A673 (cell line): Measurements from ENCODE around the gene PIMREG. TPM values are rescaled to one million over a fixed set of nuclear protein-coding genes. Genes with fewer than 3 reads are reported as not detected.

Experiments used
- BruUV-seq: library from RNA; stranded (reverse); fragments of 400-500 nt; replicated peaks from 2 replicates; lab custom pipeline; 2021; lab: Mats Ljungman, UMichigan
- CTCF ChIA-PET: fragments of 300-600 bp; sonication (Branson Sonifier 250); formaldehyde crosslinking; loops from one replicate; lab custom pipeline; 2022; ENCODE audit warnings: antibody characterized with exemption; lab: Charles Lee
- POLR2A ChIA-PET: fragments of 300-600 bp; sonication (Branson Sonifier 250); formaldehyde crosslinking; loops from one replicate; lab custom pipeline; 2022; ENCODE audit warnings: antibody characterized with exemption; ENCODE audit not compliant: low non-redundant PET; lab: Charles Lee
- DNase-seq: peaks from one replicate; pipeline ENCODE4 v3.0.0-alpha.2; 2015; ENCODE audit warnings: low spot score
- H3K27ac ChIP-seq: fragments of 200-600 bp; sonication (generic); 2 replicates; pipeline ENCODE4 v1.5.1; 2016; ENCODE audit warnings: mixed run types, low read depth, mild to moderate bottlenecking, mixed read lengths, antibody characterized with exemption, low read length; ENCODE audit not compliant: poor library complexity, severe bottlenecking
- H3K27me3 ChIP-seq: fragments of 200-600 bp; sonication (generic); replicated peaks from 2 replicates; pipeline ENCODE4 v1.6.1; 2017; ENCODE audit warnings: mixed run types, low read depth, mild to moderate bottlenecking, mixed read lengths, antibody characterized with exemption, low read length; ENCODE audit not compliant: insufficient read depth, poor library complexity
- H3K36me3 ChIP-seq: fragments of 200-600 bp; sonication (generic); 2 replicates; pipeline ENCODE4 v1.6.1; 2016; ENCODE audit warnings: mixed run types, mild to moderate bottlenecking, mixed read lengths, antibody characterized with exemption, low read length; ENCODE audit not compliant: insufficient read depth, poor library complexity, severe bottlenecking
- H3K4me1 ChIP-seq: fragments of 200-600 bp; sonication (generic); 2 replicates; pipeline ENCODE4 v1.6.1; 2017; ENCODE audit warnings: mixed run types, mild to moderate bottlenecking, mixed read lengths, antibody characterized with exemption, low read length; ENCODE audit not compliant: insufficient read depth, poor library complexity, severe bottlenecking
- H3K4me3 ChIP-seq: fragments of 200-600 bp; sonication (generic); 2 replicates; pipeline ENCODE4 v1.5.1; 2016; ENCODE audit warnings: low read depth, mixed run types, mild to moderate bottlenecking, mixed read lengths, low read length; ENCODE audit not compliant: poor library complexity, severe bottlenecking
- H3K9me3 ChIP-seq: fragments of 200-600 bp; sonication (generic); 2 replicates; pipeline ENCODE4 v1.6.1; 2016; ENCODE audit warnings: mixed run types, low read depth, mild to moderate bottlenecking, mixed read lengths, antibody characterized with exemption, low read length; ENCODE audit not compliant: poor library complexity, severe bottlenecking
- EZH2 ChIP-seq: fragments of 200-600 bp; sonication (generic); IDR thresholded peaks from 2 replicates; pipeline ENCODE4 v1.6.1; 2017; ENCODE audit warnings: borderline replicate concordance, low read depth, mild to moderate bottlenecking, mixed read lengths, antibody characterized with exemption, low read length; ENCODE audit not compliant: poor library complexity, severe bottlenecking
- intact Hi-C: fragments of 100-400 bp; cut with micrococcal nuclease; formaldehyde crosslinking; loops from one replicate; pipeline ENCODE4 v1.10.0; 2022; ENCODE audit not compliant: unreplicated experiment
- total RNA-seq: library from RNA; stranded (reverse); gene quantifications from 2 replicates; pipeline ENCODE4 v1.2.3, GENCODE V29; 2021
- TF ChIP-seq, protein P1 (sequence below): fragments of 300-800, 200-600 bp; sonication (generic); conservative IDR thresholded peaks from 2 replicates; pipeline ENCODE4 v1.5.1; 2017; ENCODE audit warnings: low read depth, mild to moderate bottlenecking, antibody characterized with exemption, low read length, moderate library complexity, mixed read lengths

Gene PIMREG
- total RNA-seq, 1 experiment from 2014 or later = 90.5 TPM

DNA sequence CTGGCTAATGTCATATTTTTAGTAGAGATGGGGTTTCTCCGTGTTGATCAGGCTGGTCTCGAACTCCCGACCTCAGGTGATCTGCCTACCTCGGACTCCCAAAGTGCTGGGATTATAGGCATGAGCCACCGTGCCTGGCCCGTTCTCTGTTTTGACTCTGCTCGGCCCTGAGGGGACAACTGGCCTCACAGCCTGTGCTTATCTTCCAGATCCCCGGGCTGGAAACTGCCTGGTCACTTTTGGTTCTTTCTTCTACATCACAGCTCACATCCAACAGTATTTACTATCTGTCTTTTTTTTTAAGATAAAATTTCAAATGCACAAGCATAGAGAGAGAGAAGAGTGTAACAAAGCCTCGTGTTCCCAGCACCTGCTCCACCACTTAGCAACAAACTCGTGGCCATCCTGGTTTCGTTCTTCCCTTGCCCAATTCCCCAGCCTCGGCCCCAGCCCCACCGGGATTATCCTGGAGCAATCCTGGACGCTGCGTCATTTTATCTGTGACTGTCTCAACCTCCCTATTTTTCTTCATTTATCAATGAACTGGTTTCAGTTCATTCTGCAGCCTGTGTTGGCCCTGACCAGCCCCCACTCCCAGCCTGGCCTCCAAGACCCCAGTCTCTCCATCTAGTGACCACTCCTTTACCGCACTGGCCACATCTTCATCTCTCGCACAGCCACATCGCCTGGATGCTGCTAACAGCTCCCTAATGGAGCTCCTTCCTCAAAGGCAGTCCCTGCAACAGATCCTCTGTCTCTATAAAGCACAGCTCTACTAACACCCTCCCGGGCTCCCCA lies 21.1 kb downstream of the PIMREG start:
- TF ChIP-seq EZH2 = no peak
- TF ChIP-seq, protein P1, sequence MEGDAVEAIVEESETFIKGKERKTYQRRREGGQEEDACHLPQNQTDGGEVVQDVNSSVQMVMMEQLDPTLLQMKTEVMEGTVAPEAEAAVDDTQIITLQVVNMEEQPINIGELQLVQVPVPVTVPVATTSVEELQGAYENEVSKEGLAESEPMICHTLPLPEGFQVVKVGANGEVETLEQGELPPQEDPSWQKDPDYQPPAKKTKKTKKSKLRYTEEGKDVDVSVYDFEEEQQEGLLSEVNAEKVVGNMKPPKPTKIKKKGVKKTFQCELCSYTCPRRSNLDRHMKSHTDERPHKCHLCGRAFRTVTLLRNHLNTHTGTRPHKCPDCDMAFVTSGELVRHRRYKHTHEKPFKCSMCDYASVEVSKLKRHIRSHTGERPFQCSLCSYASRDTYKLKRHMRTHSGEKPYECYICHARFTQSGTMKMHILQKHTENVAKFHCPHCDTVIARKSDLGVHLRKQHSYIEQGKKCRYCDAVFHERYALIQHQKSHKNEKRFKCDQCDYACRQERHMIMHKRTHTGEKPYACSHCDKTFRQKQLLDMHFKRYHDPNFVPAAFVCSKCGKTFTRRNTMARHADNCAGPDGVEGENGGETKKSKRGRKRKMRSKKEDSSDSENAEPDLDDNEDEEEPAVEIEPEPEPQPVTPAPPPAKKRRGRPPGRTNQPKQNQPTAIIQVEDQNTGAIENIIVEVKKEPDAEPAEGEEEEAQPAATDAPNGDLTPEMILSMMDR = no peak
- no TSS peak for BruUV-seq
- no peaks in the 10 kb centered on the region for H3K36me3 ChIP-seq
- intact Hi-C loops = no loop called here
- no peak overlapping the region for H3K4me3 ChIP-seq
- H3K27me3 ChIP-seq = no peaks in the 10 kb centered on the region
- no peak for DNase-seq
- H3K9me3 ChIP-seq = no peaks in the 10 kb centered on the region
- H3K4me1 ChIP-seq = no peaks in the 10 kb centered on the region
- ChIA-PET CTCF (no interaction called here), POLR2A (no interaction called here)
- no peak overlapping the region for H3K27ac ChIP-seq

DNA sequence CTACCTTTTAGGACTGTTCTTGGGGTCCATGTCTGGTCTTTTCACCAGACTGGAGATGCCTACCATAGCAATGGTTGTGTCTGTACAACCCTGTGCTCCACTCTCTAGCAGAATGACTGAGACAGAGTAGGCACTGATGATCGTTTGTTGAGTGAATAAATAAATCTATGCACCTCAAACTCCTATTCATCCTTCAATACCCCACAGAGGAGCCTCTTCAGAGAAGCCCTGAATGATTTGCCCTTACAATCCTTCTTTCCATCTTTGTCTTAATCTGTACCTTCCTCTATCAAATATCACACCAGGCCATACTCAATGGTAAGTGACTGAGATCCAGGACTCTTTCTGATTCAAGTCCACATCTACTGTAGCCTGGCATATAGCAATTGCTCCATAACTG lies 23.3 kb downstream of the PIMREG start:
- Histone ChIP-seq H3K27me3 (no peaks in the 10 kb centered on the region), H3K9me3 (no peaks in the 10 kb centered on the region), H3K4me1 (peaks cover 4% of the 10 kb centered on the region), H3K36me3 (no peaks in the 10 kb centered on the region), H3K27ac (no peak overlapping the region), H3K4me3 (no peak overlapping the region)
- BruUV-seq = no TSS peak
- TF ChIP-seq EZH2 = no peak
- TF ChIP-seq, protein P1 = no peak
- ChIA-PET POLR2A (no interaction called here), CTCF (no interaction called here)
- intact Hi-C loops = no loop called here
- no peak for DNase-seq

DNA sequence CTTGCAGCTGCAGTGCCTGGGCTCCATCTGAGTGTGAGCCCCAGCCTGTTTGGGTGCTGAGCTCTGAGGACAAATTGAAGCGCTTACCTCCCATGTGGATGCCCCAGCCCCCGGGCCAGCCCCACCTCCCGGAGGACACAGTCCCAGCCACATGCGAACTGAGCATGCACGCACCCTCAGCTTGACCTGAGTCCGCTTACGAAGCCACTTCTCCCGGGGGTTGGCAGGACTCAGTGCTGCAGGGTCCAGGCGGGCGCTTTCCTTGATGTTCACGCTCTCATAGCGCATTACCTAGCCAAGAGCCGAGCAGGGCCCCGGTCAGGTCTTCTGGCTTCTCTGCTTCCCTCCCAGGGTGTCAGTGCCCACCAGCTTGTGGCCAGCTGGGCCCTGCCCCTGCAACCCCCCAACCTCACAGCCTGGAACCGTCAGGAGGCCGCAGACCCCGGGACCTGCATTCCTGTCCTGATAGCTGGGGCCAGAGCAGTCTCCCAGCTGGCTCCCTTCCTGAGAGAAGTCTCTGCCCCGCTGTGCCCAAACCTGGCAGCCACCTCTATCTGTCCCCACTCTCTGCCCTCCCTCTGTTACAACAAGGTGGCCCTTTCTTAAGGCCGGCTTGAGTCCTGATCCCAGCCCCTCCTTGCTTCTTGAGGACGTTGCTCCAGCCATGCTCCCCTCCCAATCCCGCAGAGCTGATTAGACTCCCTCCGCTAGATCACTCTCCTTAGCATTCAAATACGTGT lies 24.0 kb downstream of the PIMREG start:
- TF ChIP-seq EZH2 = no peak
- TF ChIP-seq, protein P1 = no peak
- H3K4me1 ChIP-seq = peaks cover 4% of the 10 kb centered on the region
- no peak for DNase-seq
- H3K36me3 ChIP-seq = no peaks in the 10 kb centered on the region
- no peaks in the 10 kb centered on the region for H3K9me3 ChIP-seq
- no TSS peak for BruUV-seq
- ChIA-PET CTCF (no interaction called here), POLR2A (no interaction called here)
- no peaks in the 10 kb centered on the region for H3K27me3 ChIP-seq
- H3K4me3 ChIP-seq = no peak overlapping the region
- no peak overlapping the region for H3K27ac ChIP-seq
- intact Hi-C loops = no loop called here
